ENCODE data around the gene TBC1D1. TPM values are rescaled to one million over a fixed set of nuclear protein-coding genes. Genes with fewer than 3 reads are reported as not detected.

TBC1D1 gene
- total RNA-seq, 2 donors from 2014 or later = 55.3 to 77.4 TPM

DNA sequence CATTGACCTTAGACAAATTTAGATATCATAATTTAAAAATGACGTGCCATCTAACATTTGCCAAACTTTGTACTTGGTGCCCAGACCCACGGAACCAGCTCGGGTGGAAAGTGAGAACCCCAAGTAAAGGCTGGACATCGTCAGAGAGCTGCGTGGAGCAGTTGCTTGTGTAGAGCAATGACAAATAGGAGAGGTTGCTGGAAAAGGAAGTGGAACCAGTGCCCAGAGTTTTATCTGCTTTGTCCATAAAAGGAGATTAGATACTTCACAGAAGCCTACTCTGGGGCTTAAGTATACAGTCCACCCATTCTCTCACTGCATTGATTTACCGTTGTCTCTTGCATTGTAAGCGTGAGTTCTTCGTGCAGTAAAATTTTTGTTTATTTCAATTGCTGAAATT is 5.4 kb upstream of the TBC1D1 start:
- Histone ChIP-seq H3K9ac (ENCODE audit: low read depth in 2 of 2, low read length in 2 of 2) (no peak overlapping the region), H3K27me3 (no peaks in the 10 kb centered on the region), H3K36me3 (no peaks in the 10 kb centered on the region), H3K9me3 (no peaks in the 10 kb centered on the region), H3K4me3 (no peak overlapping the region), H3K27ac (no peak overlapping the region), H3K4me1 (no peaks in the 10 kb centered on the region)
- TF ChIP-seq, protein P1, sequence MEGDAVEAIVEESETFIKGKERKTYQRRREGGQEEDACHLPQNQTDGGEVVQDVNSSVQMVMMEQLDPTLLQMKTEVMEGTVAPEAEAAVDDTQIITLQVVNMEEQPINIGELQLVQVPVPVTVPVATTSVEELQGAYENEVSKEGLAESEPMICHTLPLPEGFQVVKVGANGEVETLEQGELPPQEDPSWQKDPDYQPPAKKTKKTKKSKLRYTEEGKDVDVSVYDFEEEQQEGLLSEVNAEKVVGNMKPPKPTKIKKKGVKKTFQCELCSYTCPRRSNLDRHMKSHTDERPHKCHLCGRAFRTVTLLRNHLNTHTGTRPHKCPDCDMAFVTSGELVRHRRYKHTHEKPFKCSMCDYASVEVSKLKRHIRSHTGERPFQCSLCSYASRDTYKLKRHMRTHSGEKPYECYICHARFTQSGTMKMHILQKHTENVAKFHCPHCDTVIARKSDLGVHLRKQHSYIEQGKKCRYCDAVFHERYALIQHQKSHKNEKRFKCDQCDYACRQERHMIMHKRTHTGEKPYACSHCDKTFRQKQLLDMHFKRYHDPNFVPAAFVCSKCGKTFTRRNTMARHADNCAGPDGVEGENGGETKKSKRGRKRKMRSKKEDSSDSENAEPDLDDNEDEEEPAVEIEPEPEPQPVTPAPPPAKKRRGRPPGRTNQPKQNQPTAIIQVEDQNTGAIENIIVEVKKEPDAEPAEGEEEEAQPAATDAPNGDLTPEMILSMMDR (IDR thresholded peaks at IDR 0.05) = no peak
- DNase-seq = no peak
- intact Hi-C loops (cut with DNase I) = no loop called here

DNA sequence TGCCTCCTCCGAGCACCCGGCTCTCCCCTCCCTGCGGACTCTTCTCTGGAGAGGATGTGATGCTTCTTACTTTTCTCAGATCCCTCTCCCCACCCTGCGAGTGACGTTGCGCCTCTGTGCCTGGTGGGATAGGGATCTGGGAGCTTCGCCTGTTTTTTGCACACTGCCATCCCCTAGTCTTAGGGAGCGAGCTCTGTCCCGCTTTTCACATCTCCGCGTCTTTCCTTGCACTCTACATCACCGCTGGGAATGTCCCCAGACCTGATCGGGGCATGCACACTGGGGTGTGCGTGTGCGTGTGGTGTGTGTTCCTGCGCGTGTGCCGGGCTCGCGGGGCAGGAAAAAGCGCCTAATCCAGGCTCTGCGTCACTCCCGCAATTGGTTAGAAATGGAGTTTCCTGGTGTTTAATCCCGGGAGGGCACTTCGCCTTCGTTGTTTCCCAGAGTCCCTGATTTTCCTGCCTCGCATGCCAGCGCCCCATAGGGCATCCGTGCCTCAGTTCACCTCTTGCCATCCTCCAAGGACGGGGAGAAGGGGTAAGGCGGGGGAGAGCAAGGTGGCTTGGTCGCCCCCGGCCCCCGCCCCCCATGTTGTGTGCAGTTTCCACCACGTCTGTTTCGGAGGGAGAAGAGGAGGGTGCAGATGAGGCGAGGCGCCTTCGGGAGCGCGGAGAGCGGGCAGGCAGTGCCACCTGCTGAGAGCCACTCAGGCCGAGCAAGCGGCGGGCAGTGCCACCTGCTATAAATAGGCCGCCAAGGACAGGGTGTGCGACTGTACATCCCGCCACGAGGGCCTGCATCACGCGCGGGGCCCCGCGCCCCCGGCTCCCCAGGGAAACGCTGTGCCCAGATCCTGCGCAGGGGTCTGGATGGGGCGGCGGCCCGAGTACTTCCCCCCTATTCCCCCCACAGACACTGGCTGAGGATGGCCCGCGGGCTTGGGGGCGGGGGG is 759 bp upstream of the TBC1D1 start:
- no peaks in the 10 kb centered on the region for H3K4me1 ChIP-seq

DNA sequence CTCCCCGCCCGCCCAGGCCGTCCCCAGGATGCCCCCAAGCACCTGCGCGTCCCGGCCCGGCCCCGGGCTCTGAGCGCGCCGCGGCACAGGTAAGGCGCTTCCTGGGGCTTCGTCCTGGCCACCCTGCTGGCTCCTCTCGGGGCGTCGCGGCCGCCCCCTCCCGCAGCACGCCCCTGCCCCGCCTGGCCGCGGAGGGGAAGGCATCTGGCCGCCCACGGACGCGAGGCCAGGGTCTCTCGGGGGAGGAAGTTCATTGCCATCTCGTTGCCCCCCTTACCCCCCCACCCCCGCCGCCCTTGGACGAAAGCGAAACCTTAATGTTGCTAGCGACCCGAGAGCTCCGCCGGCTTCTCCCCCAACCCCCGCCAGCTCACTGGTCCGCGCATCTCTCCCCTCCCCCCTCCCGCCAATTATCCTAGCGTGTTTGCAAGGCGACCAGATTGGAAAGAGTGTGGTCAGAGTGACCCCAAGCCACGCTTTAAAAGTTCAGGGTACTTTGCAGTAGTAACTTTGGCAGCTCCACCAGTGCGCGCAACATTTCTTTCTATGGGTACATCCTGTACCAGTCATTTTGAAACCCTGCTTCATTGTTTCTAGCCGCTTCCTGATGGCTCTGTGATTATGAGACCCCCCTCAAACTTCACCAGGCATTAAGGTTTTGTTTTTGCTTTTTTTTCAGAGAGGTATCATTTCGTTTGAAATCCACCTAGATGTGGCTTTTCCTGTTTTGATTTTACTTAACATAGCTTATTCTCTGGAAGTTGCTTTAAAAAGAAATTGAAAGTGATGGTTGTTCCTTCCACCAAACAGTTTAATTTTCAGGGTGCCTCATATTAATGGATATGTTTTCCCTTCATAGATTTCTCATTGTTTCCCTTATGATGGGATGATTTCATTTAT is 626 bp downstream of the TBC1D1 start:
- H3K27ac ChIP-seq = peak overlapping the region; percentile 80
- no peaks in the 10 kb centered on the region for H3K36me3 ChIP-seq
- intact Hi-C loops (cut with DNase I) = no loop called here
- peak overlapping the region; percentile 79 to 80 for H3K9ac ChIP-seq (ENCODE audit: low read depth in 2 of 2, low read length in 2 of 2)
- H3K9me3 ChIP-seq = no peaks in the 10 kb centered on the region
- no peaks in the 10 kb centered on the region for H3K4me1 ChIP-seq
- peak; percentile 45 for DNase-seq
- TF ChIP-seq, protein P1 (IDR thresholded peaks at IDR 0.05) = no peak
- H3K4me3 ChIP-seq = peak overlapping the region; percentile 94
- no peaks in the 10 kb centered on the region for H3K27me3 ChIP-seq

More for the DNA sequence above, 759 bp upstream of the TBC1D1 start:
- Histone ChIP-seq H3K4me3 (peak overlapping the region; percentile 94), H3K9me3 (no peaks in the 10 kb centered on the region), H3K27ac (peak overlapping the region; percentile 47), H3K27me3 (no peaks in the 10 kb centered on the region), H3K36me3 (no peaks in the 10 kb centered on the region), H3K9ac (ENCODE audit: low read depth in 2 of 2, low read length in 2 of 2) (peak overlapping the region; percentile 79 to 80)
- DNase-seq = peak; percentile 75
- intact Hi-C loops (cut with DNase I) = no loop called here
- TF ChIP-seq, protein P1 (IDR thresholded peaks at IDR 0.05) = no peak

DNA sequence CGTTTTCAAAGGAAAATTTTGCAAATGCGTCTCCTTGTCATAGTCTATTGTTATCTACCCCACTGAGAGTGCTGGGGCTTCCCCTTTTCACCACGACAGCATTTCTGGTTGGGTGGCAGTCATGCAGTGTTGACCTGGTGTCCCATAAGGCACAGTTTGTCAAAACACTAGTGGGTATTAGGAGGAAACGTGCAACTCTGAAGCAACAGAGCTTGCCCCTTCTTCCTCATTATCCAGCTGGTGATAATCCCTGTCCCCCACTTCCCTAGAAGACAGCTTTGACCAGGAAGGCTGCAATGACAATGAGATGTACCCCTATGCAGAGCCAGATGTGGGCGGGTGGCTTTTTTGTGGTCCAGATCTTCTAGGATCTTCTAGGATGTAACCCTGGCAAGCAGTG is 1.8 kb downstream of the TBC1D1 start:
- Histone ChIP-seq H3K9me3 (no peaks in the 10 kb centered on the region), H3K36me3 (no peaks in the 10 kb centered on the region), H3K9ac (ENCODE audit: low read depth in 2 of 2, low read length in 2 of 2) (no peak overlapping the region), H3K4me3 (no peak overlapping the region), H3K4me1 (no peaks in the 10 kb centered on the region), H3K27me3 (no peaks in the 10 kb centered on the region), H3K27ac (no peak overlapping the region)
- TF ChIP-seq, protein P1 (IDR thresholded peaks at IDR 0.05) = no peak
- intact Hi-C loops (cut with DNase I) = no loop called here
- DNase-seq = no peak

DNA sequence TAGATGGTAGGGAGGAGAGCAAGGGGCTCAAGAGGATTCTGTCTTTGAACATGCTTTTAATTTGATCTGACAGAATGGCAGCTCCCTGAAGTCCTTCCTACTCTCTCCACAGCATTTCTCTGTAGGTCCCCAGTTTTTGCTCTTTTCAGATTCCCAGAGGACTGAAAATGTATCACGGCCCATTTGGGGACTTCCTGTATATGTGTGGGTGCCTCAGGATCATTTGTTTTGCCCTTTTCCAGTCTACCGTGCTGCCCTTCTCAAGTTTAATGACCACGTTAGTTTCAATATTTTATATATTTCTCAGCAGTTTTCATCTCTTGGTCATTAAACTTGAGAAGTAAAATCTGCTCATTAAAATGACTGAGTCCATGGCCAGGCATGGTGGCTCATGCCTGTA is 2.3 kb downstream of the TBC1D1 start:
- intact Hi-C loops (cut with DNase I) = no loop called here
- no peak overlapping the region for H3K4me3 ChIP-seq
- no peak for DNase-seq

More for the DNA sequence above, 2.3 kb downstream of the TBC1D1 start:
- TF ChIP-seq, protein P1 (IDR thresholded peaks at IDR 0.05) = no peak
- Histone ChIP-seq H3K9ac (ENCODE audit: low read depth in 2 of 2, low read length in 2 of 2) (no peak overlapping the region), H3K4me1 (no peaks in the 10 kb centered on the region), H3K9me3 (no peaks in the 10 kb centered on the region), H3K27me3 (no peaks in the 10 kb centered on the region), H3K27ac (no peak overlapping the region), H3K36me3 (no peaks in the 10 kb centered on the region)
